ENCODE measurements around the gene FAM181B.

GRCh38 chr11:82730754-82731153 lies 2.9 kb downstream of the FAM181B start:
- no peak for TF ChIP-seq CTCF (IDR thresholded peaks at IDR 0.05; ENCODE audit: poor library complexity)
- TF ChIP-seq EZH2 (IDR thresholded peaks at IDR 0.05; ENCODE audit: borderline replicate concordance), result no peak

Data from hepatocyte (in vitro differentiated cells).